HepG2 (cell line): ENCODE results near the gene SERPINB1.

ENCODE experiments used
- CHD2 ChIP-seq: IDR thresholded peaks from 2 replicates; pipeline ENCODE4 v1.6.1; 2011; ENCODE audit warnings: low read depth, low read length, improper control_type of control experiment
- ELF1 ChIP-seq: sonication (generic); formaldehyde crosslinking; IDR thresholded peaks from 2 replicates; pipeline ENCODE4 v1.4.0; 2020; ENCODE audit warnings: missing genetic modification reagents
- KAT2B ChIP-seq: fragments of 150-350 bp; IDR thresholded peaks from 2 replicates; pipeline ENCODE4 v1.6.1; 2014; ENCODE audit warnings: low read depth, low read length, borderline replicate concordance
- PHF8 ChIP-seq: sonication (generic); formaldehyde crosslinking; IDR thresholded peaks from 2 replicates; pipeline ENCODE4 v1.5.0; 2020; ENCODE audit warnings: missing genetic modification reagents
- SP4 ChIP-seq: sonication (generic); formaldehyde crosslinking; IDR thresholded peaks from 2 replicates; pipeline ENCODE4 v1.8.1; 2023; ENCODE audit warnings: mild to moderate bottlenecking, missing genetic modification reagents
- STAG1 ChIP-seq: sonication (generic); formaldehyde crosslinking; IDR thresholded peaks from 2 replicates; pipeline ENCODE4 v1.4.0; 2020; ENCODE audit warnings: missing genetic modification reagents
- ZFP62 ChIP-seq: sonication (generic); formaldehyde crosslinking; IDR thresholded peaks from 2 replicates; pipeline ENCODE4 v1.4.0; 2020; ENCODE audit warnings: missing genetic modification reagents
- ZNF780A ChIP-seq: sonication (generic); formaldehyde crosslinking; IDR thresholded peaks from 2 replicates; pipeline ENCODE4 v1.8.0; 2022; ENCODE audit warnings: mild to moderate bottlenecking, missing genetic modification reagents, moderate library complexity
- TF ChIP-seq, protein P1 (sequence below): sonication (generic); formaldehyde crosslinking; IDR thresholded peaks from 2 replicates; pipeline ENCODE4 v1.4.0; 2020; ENCODE audit warnings: missing genetic modification reagents
- TF ChIP-seq, protein P2 (sequence below): sonication (generic); formaldehyde crosslinking; IDR thresholded peaks from 2 replicates; pipeline ENCODE4 v1.5.0; 2020; ENCODE audit warnings: mild to moderate bottlenecking, missing genetic modification reagents, moderate library complexity
- TF ChIP-seq, protein P3 (sequence below): sonication (generic); formaldehyde crosslinking; IDR thresholded peaks from 2 replicates; pipeline ENCODE4 v1.4.0; 2020; ENCODE audit warnings: missing genetic modification reagents

DNA sequence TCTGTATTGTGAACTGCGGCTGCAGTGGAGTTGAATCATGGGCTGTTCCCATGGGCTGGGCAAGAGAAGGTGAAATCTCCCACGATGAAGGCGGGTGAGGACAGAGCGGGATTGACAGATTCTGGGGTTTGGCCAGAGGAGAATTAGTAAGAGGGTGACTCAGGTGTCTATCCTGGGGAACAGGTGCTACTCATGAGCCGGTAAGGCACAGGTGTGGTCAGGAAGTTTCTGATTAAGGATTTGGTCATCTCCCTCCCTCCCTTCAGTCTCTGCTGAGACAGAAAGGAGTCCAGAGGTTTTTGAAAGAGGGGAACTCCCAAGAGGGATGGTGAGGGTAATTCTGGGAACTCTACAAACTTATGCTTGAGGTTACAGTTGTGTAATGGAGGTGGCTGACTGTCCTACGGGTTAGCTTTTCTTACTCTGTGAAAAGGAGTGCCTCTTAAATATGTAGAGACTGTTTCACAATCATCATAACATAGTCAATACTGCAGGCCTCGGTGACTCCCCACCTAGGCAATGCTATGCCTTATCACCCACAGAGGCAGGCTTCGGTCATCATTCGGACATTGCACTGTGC, 31.5 kb downstream of the SERPINB1 start:
- TF ChIP-seq PHF8 (CRISPR knock-in tag) (no peak), KAT2B (no peak), ZFP62 (no peak), STAG1 (CRISPR knock-in tag) (no peak), SP4 (no peak), ELF1 (CRISPR knock-in tag) (no peak), CHD2 (no peak), ZNF780A (CRISPR knock-in tag) (no peak)
- TF ChIP-seq, protein P1, sequence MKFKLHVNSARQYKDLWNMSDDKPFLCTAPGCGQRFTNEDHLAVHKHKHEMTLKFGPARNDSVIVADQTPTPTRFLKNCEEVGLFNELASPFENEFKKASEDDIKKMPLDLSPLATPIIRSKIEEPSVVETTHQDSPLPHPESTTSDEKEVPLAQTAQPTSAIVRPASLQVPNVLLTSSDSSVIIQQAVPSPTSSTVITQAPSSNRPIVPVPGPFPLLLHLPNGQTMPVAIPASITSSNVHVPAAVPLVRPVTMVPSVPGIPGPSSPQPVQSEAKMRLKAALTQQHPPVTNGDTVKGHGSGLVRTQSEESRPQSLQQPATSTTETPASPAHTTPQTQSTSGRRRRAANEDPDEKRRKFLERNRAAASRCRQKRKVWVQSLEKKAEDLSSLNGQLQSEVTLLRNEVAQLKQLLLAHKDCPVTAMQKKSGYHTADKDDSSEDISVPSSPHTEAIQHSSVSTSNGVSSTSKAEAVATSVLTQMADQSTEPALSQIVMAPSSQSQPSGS (CRISPR knock-in tag), result no peak
- TF ChIP-seq, protein P2, sequence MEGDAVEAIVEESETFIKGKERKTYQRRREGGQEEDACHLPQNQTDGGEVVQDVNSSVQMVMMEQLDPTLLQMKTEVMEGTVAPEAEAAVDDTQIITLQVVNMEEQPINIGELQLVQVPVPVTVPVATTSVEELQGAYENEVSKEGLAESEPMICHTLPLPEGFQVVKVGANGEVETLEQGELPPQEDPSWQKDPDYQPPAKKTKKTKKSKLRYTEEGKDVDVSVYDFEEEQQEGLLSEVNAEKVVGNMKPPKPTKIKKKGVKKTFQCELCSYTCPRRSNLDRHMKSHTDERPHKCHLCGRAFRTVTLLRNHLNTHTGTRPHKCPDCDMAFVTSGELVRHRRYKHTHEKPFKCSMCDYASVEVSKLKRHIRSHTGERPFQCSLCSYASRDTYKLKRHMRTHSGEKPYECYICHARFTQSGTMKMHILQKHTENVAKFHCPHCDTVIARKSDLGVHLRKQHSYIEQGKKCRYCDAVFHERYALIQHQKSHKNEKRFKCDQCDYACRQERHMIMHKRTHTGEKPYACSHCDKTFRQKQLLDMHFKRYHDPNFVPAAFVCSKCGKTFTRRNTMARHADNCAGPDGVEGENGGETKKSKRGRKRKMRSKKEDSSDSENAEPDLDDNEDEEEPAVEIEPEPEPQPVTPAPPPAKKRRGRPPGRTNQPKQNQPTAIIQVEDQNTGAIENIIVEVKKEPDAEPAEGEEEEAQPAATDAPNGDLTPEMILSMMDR (CRISPR knock-in tag), result no peak
- TF ChIP-seq, protein P3, sequence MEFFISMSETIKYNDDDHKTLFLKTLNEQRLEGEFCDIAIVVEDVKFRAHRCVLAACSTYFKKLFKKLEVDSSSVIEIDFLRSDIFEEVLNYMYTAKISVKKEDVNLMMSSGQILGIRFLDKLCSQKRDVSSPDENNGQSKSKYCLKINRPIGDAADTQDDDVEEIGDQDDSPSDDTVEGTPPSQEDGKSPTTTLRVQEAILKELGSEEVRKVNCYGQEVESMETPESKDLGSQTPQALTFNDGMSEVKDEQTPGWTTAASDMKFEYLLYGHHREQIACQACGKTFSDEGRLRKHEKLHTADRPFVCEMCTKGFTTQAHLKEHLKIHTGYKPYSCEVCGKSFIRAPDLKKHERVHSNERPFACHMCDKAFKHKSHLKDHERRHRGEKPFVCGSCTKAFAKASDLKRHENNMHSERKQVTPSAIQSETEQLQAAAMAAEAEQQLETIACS (CRISPR knock-in tag), result no peak
